ENCODE data around the gene HK1.
A peak's percentile ranks its signal among the peaks of the same experiment; 100 is the strongest.

The HK1 gene

GRCh38 chr10:69403066-69403465 lies 124.8 kb downstream of the HK1 start:
- no peak for DNase-seq (ENCODE audit: low read depth in 2 of 2)

- DNase-seq (ENCODE audit: low read depth in 2 of 2) = no peak
Observed at GRCh38 chr10:69403519-69403918, 125.2 kb downstream of the HK1 start.

- no peak for DNase-seq (ENCODE audit: low read depth in 2 of 2)
Observed at GRCh38 chr10:69404786-69405185, 126.5 kb downstream of the HK1 start.

GRCh38 chr10:69405221-69405620 lies 126.9 kb downstream of the HK1 start:
- no peak for DNase-seq (ENCODE audit: low read depth in 2 of 2)

GRCh38 chr10:69406302-69406811 lies 128.1 kb downstream of the HK1 start:
- no peak for DNase-seq (ENCODE audit: low read depth in 2 of 2)

GRCh38 chr10:69406816-69407580 lies 128.7 kb downstream of the HK1 start:
- DNase-seq (ENCODE audit: low read depth in 2 of 2) = no peak

- no peak for DNase-seq (ENCODE audit: low read depth in 2 of 2)
Observed at GRCh38 chr10:69407621-69408301, 129.5 kb downstream of the HK1 start.

- peak; percentile 79 to 82 for DNase-seq (ENCODE audit: low read depth in 2 of 2)
Observed at GRCh38 chr10:69408318-69409175, 130.3 kb downstream of the HK1 start.

- DNase-seq (ENCODE audit: low read depth in 2 of 2) = no peak
Observed at GRCh38 chr10:69409176-69409495, 130.8 kb downstream of the HK1 start.

GRCh38 chr10:69409968-69410367 lies 131.7 kb downstream of the HK1 start:
- no peak for DNase-seq (ENCODE audit: low read depth in 2 of 2)

- no peak for DNase-seq (ENCODE audit: low read depth in 2 of 2)
Observed at GRCh38 chr10:69410487-69410886, 132.2 kb downstream of the HK1 start.

GRCh38 chr10:69411476-69411875 lies 133.2 kb downstream of the HK1 start:
- DNase-seq (ENCODE audit: low read depth in 2 of 2) = no peak

- no peak for DNase-seq (ENCODE audit: low read depth in 2 of 2)
Observed at GRCh38 chr10:69412232-69412790, 134.0 kb downstream of the HK1 start.

GRCh38 chr10:69413221-69413865 lies 135.0 kb downstream of the HK1 start:
- DNase-seq (ENCODE audit: low read depth in 2 of 2) = no peak

GRCh38 chr10:69414036-69415018 lies 136.0 kb downstream of the HK1 start:
- no peak for DNase-seq (ENCODE audit: low read depth in 2 of 2)

GRCh38 chr10:69415049-69415448 lies 136.8 kb downstream of the HK1 start:
- no peak for DNase-seq (ENCODE audit: low read depth in 2 of 2)

- DNase-seq (ENCODE audit: low read depth in 2 of 2) = no peak
Observed at GRCh38 chr10:69415951-69416350, 137.7 kb downstream of the HK1 start.

GRCh38 chr10:69416695-69417094 lies 138.4 kb downstream of the HK1 start, which contains the start of gene TACR2:
Gene TACR2, minus strand, starts transcription at chr10:69416918. Its CDS starts 595 bp downstream, at chr10:69416323.
- no peak for DNase-seq (ENCODE audit: low read depth in 2 of 2)

GRCh38 chr10:69417542-69417941 lies 139.2 kb downstream of the HK1 start:
- DNase-seq (ENCODE audit: low read depth in 2 of 2) = no peak

Measured in stimulated activated CD8-positive, alpha-beta memory T cell treated with anti-CD3 and anti-CD28 coated beads, Interleukin-15, amount 100 ng/mL, for 48 hours (primary cell).